HepG2 (cell line): ENCODE results near the gene RABL6. TPM values are rescaled to one million over a fixed set of nuclear protein-coding genes. Genes with fewer than 3 reads are reported as not detected.

ENCODE experiments used
- ATAC-seq: fragments of 200-7000 bp; cut with Tn5 transposase; 3 replicates; pipeline ENCODE4 v1.9.1; 2020; ENCODE audit warnings: mild to moderate bottlenecking, moderate library complexity
- BruUV-seq: library from RNA; stranded (reverse); fragments of 400-500 nt; replicated peaks from 2 replicates; lab custom pipeline; 2021; lab: Mats Ljungman, UMichigan
- CTCF ChIA-PET: fragments of 300-600 bp; formaldehyde crosslinking; extraction: SDS; loops from one replicate; lab custom pipeline; 2021; ENCODE audit warnings: low total read pairs, inconsistent platforms, low intra/inter-chr PET ratio; lab: Yijun Ruan, JAX
- POLR2A ChIA-PET: fragments of 350-600 bp; sonication (Branson Sonifier 250); formaldehyde crosslinking; loops from one replicate; lab custom pipeline; 2020; ENCODE audit warnings: antibody characterized with exemption, inconsistent platforms; lab: Yijun Ruan, JAX
- DNase-seq: peaks from one replicate; pipeline ENCODE4 v3.0.0-alpha.2; 2015; ENCODE audit warnings: low spot score
- FAIRE-seq: peaks from 3 replicates; lab custom pipeline; 2011; peaks lifted over from hg19 to GRCh38; lab: Jason Lieb, UNC
- H2AFZ ChIP-seq: one replicate; pipeline ENCODE4 v1.6.1; 2011; ENCODE audit warnings: low read length, inconsistent platforms
- H3K27ac ChIP-seq: fragments of 300-600 bp; 3 replicates; pipeline ENCODE4 v1.8.0; 2011; ENCODE audit warnings: mixed run types, mild to moderate bottlenecking, mixed read lengths, low read length, inconsistent platforms; ENCODE audit not compliant: insufficient read depth; ENCODE audit errors: extremely low read length
- H3K27me3 ChIP-seq, 2 experiments: fragments of 200-600 bp in 1 of 2; 2 replicates in 1 of 2; 3 replicates in 1 of 2; pipeline versions ENCODE4 v1.6.0 to v1.8.0; 2011; ENCODE audit warnings: low read length in 2 of 2, mild to moderate bottlenecking in 2 of 2, moderate library complexity in 2 of 2, inconsistent platforms in 1 of 2; ENCODE audit not compliant: insufficient read depth in 2 of 2, control insufficient read depth in 1 of 2
- H3K36me3 ChIP-seq, 2 experiments: fragments of 200-600 bp in 1 of 2; replicated peaks in 1 of 2; 2 replicates in 1 of 2; 3 replicates in 1 of 2; pipeline versions ENCODE4 v1.5.1 to v1.8.0; 2011; ENCODE audit warnings: low read length in 2 of 2, inconsistent platforms in 1 of 2; ENCODE audit not compliant: insufficient read depth in 2 of 2, control insufficient read depth in 1 of 2
- H3K4me1 ChIP-seq: 2 replicates; pipeline ENCODE4 v1.5.1; 2012; ENCODE audit warnings: low read length, inconsistent platforms; ENCODE audit not compliant: insufficient read depth
- H3K4me2 ChIP-seq: 2 replicates; pipeline ENCODE4 v1.6.0; 2011; ENCODE audit warnings: low read depth, low read length, inconsistent platforms
- H3K4me3 ChIP-seq, 3 experiments: fragments of 200-600 bp in 1 of 3; sonication (generic), shearing (Covaris generic) in 1 of 3; replicated peaks in 1 of 3; 2 replicates each; pipeline ENCODE4 v1.5.1; 2011 to 2016; ENCODE audit warnings: low read length in 3 of 3, inconsistent platforms in 2 of 3, low read depth in 2 of 3, mild to moderate bottlenecking in 2 of 3, control low read depth in 1 of 3, mixed read lengths in 1 of 3; ENCODE audit not compliant: insufficient read depth in 1 of 3
- H3K79me2 ChIP-seq: one replicate; pipeline ENCODE4 v1.6.1; 2011; ENCODE audit warnings: low read length, inconsistent platforms; ENCODE audit not compliant: insufficient read depth
- H3K9ac ChIP-seq: 2 replicates; pipeline ENCODE4 v1.6.0; 2011; ENCODE audit warnings: mild to moderate bottlenecking, low read depth, low read length, inconsistent platforms; ENCODE audit not compliant: insufficient read depth
- H3K9me3 ChIP-seq: 2 replicates; pipeline ENCODE4 v1.5.1; 2012; ENCODE audit warnings: mild to moderate bottlenecking, low read length
- H4K20me1 ChIP-seq: 2 replicates; pipeline ENCODE4 v1.6.0; 2011; ENCODE audit warnings: inconsistent platforms, mild to moderate bottlenecking, low read length, moderate library complexity; ENCODE audit not compliant: insufficient read depth
- CCDC6 ChIP-seq: sonication (generic); formaldehyde crosslinking; IDR thresholded peaks from 2 replicates; pipeline ENCODE4 v1.8.1; 2022; ENCODE audit warnings: mild to moderate bottlenecking, missing genetic modification reagents, moderate library complexity
- FOXP1 ChIP-seq, 2 experiments: fragments of 450-650 bp in 1 of 2; IDR thresholded peaks; 2 replicates each; pipeline ENCODE4 v1.6.1; 2017 to 2018; ENCODE audit warnings: antibody characterized with exemption in 1 of 2
- RBFOX2 ChIP-seq: fragments of 200-400 bp; formaldehyde crosslinking; IDR thresholded peaks from 2 replicates; pipeline ENCODE4 v1.6.1; 2017; ENCODE audit warnings: low read depth, mild to moderate bottlenecking, low read length
- SKI ChIP-seq: fragments of 450-650 bp; IDR thresholded peaks from one replicate; pipeline ENCODE4 v1.6.1; 2018; ENCODE audit warnings: mild to moderate bottlenecking; ENCODE audit not compliant: partially characterized antibody
- TBX2 ChIP-seq: sonication (generic); formaldehyde crosslinking; IDR thresholded peaks from 2 replicates; pipeline ENCODE4 v1.5.0; 2020; ENCODE audit warnings: missing genetic modification reagents, mild to moderate bottlenecking, borderline replicate concordance
- TBX3 ChIP-seq: fragments of 450-650 bp; IDR thresholded peaks from 2 replicates; pipeline ENCODE4 v1.6.1; 2017; ENCODE audit warnings: antibody characterized with exemption, mild to moderate bottlenecking, inconsistent platforms, borderline replicate concordance
- ZFY ChIP-seq: sonication (generic); formaldehyde crosslinking; IDR thresholded peaks from 2 replicates; pipeline ENCODE4 v1.4.0; 2020; ENCODE audit warnings: missing genetic modification reagents
- ZFYVE20 ChIP-seq: sonication (generic); formaldehyde crosslinking; IDR thresholded peaks from 2 replicates; pipeline ENCODE4 v1.8.0; 2023; ENCODE audit warnings: low read depth, mild to moderate bottlenecking, moderate library complexity, missing genetic modification reagents, borderline replicate concordance
- ZNF543 ChIP-seq: sonication (generic); formaldehyde crosslinking; IDR thresholded peaks from 2 replicates; pipeline ENCODE4 v1.4.0; 2020; ENCODE audit warnings: mild to moderate bottlenecking, missing genetic modification reagents
- ZNF724P ChIP-seq: sonication (generic); formaldehyde crosslinking; IDR thresholded peaks from 2 replicates; pipeline ENCODE4 v1.8.0; 2022; ENCODE audit warnings: missing genetic modification reagents, borderline replicate concordance
- ZNF761 ChIP-seq: sonication (generic); formaldehyde crosslinking; conservative IDR thresholded peaks from 2 replicates; pipeline ENCODE4 v1.4.0; 2020; ENCODE audit warnings: mild to moderate bottlenecking, missing genetic modification reagents
- WGBS: methylation state at CpG from one replicate; pipeline ENCODE4 v1.1.6; 2017; ENCODE audit warnings: low lambda C conversion rate; 5-methylcytosine and 5-hydroxymethylcytosine counted together
- in situ Hi-C: cut with HindIII; loops from 2 replicates; pipeline ENCODE4 v1.10.0; 2017; ENCODE audit warnings: low pct_unique_long_range_greater_than_20kb; ENCODE audit not compliant: extremely low pct_ligation_motif_present
- intact Hi-C: fragments of 100-400 bp; cut with micrococcal nuclease; formaldehyde crosslinking; loops from one replicate; pipeline ENCODE4 v1.10.0; 2022; ENCODE audit not compliant: unreplicated experiment
- polyA plus RNA-seq, 8 experiments: library from polyadenylated mRNA; depleted of rRNA in 3 of 8; stranded (reverse) in 7 of 8; unstranded in 1 of 8; fragments of >200 nt; fragmentation: Illumina TruSeq in 4 of 8; extraction: Trizol in 4 of 8; gene quantifications; 2 replicates each; pipeline versions ENCODE4 v1.2.1 to v1.2.3, GENCODE V29; 2011 to 2016; ENCODE audit warnings: low read depth in 4 of 8, missing spikeins in 1 of 8, mixed read lengths in 1 of 8; ENCODE audit not compliant: insufficient read depth in 1 of 8
- total RNA-seq, 5 experiments: library from RNA; depleted of rRNA; stranded (reverse); fragments of >200 nt; fragmentation: Illumina TruSeq; extraction: Trizol; gene quantifications; 2 replicates each; pipeline ENCODE4 v1.2.3, GENCODE V29; 2016; ENCODE audit warnings: low read depth in 1 of 5
- TF ChIP-seq, protein P1 (sequence below): sonication (generic); formaldehyde crosslinking; IDR thresholded peaks from 2 replicates; pipeline ENCODE4 v1.4.0; 2020; ENCODE audit warnings: missing genetic modification reagents
- TF ChIP-seq, protein P2 (sequence below): sonication (generic); formaldehyde crosslinking; IDR thresholded peaks from 2 replicates; pipeline ENCODE4 v1.5.0; 2020; ENCODE audit warnings: missing genetic modification reagents, mild to moderate bottlenecking, borderline replicate concordance
- TF ChIP-seq, protein P3 (sequence below): sonication (generic); formaldehyde crosslinking; IDR thresholded peaks from 2 replicates; pipeline ENCODE4 v1.4.0; 2020; ENCODE audit warnings: low read depth, missing genetic modification reagents

Gene RABL6
- total and polyA plus RNA-seq, 2 of the 13 experiments (the other 11 are each of a cell fraction or from before 2014, with no cell fraction given): 81.5 to 125 TPM

DNA sequence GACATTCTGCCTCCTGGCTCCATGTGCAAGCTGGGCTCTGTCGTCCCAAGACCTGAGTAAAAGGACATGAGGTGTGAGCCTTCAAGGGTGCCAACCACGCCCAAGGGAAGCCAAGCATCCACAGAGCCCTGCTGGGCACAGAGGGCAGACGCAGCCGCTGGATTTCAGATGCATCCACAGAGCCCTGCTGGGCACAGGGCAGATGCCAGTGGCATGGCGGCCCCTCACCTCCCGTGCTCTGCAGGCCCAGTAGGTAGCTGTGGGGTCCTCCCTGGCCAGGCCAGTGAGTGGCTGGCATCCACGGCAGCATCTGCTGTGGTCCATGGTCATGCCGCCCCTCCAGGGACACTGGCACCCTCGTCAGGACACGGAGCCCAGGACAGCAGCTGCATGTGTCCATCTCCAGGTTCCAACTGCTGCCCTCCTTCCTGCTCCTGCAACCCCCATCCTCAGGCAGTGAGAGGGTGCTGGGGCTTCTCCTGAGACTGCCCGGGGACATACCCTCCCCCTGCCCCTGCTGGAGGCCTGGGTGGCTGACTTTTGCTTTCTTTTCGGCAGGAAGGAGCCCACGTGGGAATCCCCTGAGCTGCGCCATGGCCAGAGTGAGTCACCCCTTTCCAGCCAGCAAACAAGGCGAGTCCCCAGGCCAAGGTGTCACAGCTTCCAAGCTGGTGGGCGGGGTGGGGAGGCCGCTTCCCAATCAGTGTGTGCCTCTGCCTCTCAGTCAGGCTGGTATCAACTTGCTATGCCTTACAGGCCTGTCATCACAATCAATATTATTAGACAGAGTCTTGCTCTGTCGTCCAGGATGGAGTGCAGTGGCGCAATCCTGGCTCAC lies 74.6 kb downstream of the RABL6 start:
- ATAC-seq (peak; percentile 72), DNase-seq (peak; percentile 94), FAIRE-seq (peak; percentile 60)
- H3K4me3 ChIP-seq: peak overlapping the region; percentile 56 to 82 (median 60)
- H3K36me3 ChIP-seq: no peaks in the 10 kb centered on the region
- H3K9me3 ChIP-seq: no peaks in the 10 kb centered on the region
- no peak overlapping the region for H2AFZ ChIP-seq
- BruUV-seq: no TSS peak
- peak overlapping the region; percentile 60 for H3K27ac ChIP-seq
- ChIA-PET CTCF (no interaction called here), POLR2A (interaction anchor here (0.6 to 7.1 kb wide), 17 partner anchors 13 to 204 kb away, joined by 3 to 45 read pairs (median 5); partner anchors contain the start of genes AJM1, C8G, EDF1 and FBXW5)
- H3K79me2 ChIP-seq: peaks cover 8% of the 10 kb centered on the region
- peak overlapping the region; percentile 63 for H3K9ac ChIP-seq
- peaks cover 52% of the 10 kb centered on the region for H3K4me1 ChIP-seq
- H4K20me1 ChIP-seq: 0 out of 2 replicates have a peak, but pooled peaks cover 4% of the 10 kb centered on the region
- in situ Hi-C loops (no loop called here), intact Hi-C loops (loop anchor here (5.0 to 10.0 kb wide), 2 partner anchors 35 to 98 kb away; partner anchors contain the start of gene PHPT1)
- peak overlapping the region; percentile 98 for H3K4me2 ChIP-seq
- 0% methylated on average over 2 of the region's 19 CpGs for WGBS
- H3K27me3 ChIP-seq: no peaks in the 10 kb centered on the region
- TF ChIP-seq SKI (peak; percentile 91), ZFYVE20 (CRISPR knock-in tag) (no peak), FOXP1 (IDR thresholded peaks at IDR 0.05) (no peak), FOXP1 (CRISPR knock-in tag; IDR thresholded peaks at IDR 0.05) (peak; percentile 73), ZNF543 (CRISPR knock-in tag) (peak; percentile 90), CCDC6 (CRISPR knock-in tag) (peak; percentile 44; the same call in 1 of the 2 replicates), ZNF761 (CRISPR knock-in tag) (peak; percentile 79; the same call in 1 of the 2 replicates), ZNF724P (CRISPR knock-in tag) (0 out of 2 replicates have a peak, but pooled peaks have one; percentile 32), RBFOX2 (peak; percentile 32; the same call in 1 of the 2 replicates), ZFY (peak; percentile 44), TBX2 (CRISPR knock-in tag) (peak; percentile 96; the same call in 1 of the 2 replicates), TBX3 (peak; percentile 75; the same call in 1 of the 2 replicates)
- TF ChIP-seq, protein P1, sequence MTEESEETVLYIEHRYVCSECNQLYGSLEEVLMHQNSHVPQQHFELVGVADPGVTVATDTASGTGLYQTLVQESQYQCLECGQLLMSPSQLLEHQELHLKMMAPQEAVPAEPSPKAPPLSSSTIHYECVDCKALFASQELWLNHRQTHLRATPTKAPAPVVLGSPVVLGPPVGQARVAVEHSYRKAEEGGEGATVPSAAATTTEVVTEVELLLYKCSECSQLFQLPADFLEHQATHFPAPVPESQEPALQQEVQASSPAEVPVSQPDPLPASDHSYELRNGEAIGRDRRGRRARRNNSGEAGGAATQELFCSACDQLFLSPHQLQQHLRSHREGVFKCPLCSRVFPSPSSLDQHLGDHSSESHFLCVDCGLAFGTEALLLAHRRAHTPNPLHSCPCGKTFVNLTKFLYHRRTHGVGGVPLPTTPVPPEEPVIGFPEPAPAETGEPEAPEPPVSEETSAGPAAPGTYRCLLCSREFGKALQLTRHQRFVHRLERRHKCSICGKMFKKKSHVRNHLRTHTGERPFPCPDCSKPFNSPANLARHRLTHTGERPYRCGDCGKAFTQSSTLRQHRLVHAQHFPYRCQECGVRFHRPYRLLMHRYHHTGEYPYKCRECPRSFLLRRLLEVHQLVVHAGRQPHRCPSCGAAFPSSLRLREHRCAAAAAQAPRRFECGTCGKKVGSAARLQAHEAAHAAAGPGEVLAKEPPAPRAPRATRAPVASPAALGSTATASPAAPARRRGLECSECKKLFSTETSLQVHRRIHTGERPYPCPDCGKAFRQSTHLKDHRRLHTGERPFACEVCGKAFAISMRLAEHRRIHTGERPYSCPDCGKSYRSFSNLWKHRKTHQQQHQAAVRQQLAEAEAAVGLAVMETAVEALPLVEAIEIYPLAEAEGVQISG: peak; percentile 62
- TF ChIP-seq, protein P2, sequence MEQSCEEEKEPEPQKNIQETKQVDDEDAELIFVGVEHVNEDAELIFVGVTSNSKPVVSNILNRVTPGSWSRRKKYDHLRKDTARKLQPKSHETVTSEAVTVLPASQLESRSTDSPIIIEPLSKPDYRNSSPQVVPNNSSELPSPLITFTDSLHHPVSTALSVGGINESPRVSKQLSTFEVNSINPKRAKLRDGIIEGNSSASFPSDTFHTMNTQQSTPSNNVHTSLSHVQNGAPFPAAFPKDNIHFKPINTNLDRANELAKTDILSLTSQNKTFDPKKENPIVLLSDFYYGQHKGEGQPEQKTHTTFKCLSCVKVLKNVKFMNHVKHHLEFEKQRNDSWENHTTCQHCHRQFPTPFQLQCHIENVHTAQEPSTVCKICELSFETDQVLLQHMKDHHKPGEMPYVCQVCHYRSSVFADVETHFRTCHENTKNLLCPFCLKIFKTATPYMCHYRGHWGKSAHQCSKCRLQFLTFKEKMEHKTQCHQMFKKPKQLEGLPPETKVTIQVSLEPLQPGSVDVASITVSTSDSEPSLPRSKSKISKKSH (CRISPR knock-in tag): no peak
- TF ChIP-seq, protein P3, sequence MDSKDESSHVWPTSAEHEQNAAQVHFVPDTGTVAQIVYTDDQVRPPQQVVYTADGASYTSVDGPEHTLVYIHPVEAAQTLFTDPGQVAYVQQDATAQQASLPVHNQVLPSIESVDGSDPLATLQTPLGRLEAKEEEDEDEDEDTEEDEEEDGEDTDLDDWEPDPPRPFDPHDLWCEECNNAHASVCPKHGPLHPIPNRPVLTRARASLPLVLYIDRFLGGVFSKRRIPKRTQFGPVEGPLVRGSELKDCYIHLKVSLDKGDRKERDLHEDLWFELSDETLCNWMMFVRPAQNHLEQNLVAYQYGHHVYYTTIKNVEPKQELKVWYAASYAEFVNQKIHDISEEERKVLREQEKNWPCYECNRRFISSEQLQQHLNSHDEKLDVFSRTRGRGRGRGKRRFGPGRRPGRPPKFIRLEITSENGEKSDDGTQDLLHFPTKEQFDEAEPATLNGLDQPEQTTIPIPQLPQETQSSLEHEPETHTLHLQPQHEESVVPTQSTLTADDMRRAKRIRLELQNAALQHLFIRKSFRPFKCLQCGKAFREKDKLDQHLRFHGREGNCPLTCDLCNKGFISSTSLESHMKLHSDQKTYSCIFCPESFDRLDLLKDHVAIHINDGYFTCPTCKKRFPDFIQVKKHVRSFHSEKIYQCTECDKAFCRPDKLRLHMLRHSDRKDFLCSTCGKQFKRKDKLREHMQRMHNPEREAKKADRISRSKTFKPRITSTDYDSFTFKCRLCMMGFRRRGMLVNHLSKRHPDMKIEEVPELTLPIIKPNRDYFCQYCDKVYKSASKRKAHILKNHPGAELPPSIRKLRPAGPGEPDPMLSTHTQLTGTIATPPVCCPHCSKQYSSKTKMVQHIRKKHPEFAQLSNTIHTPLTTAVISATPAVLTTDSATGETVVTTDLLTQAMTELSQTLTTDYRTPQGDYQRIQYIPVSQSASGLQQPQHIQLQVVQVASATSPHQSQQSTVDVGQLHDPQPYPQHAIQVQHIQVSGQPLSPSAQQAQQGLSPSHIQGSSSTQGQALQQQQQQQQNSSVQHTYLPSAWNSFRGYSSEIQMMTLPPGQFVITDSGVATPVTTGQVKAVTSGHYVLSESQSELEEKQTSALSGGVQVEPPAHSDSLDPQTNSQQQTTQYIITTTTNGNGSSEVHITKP (CRISPR knock-in tag): peak; percentile 42; the same call in 1 of the 2 replicates
